ENCODE results near the gene OSTC.

The OSTC gene

GRCh38 chr4:108694423-108694822 is 44.0 kb downstream of the OSTC start:
- CTCF ChIA-PET = interaction anchor here (0.6 kb wide), 1 partner anchor 1826 kb away, joined by 3 read pairs; no protein-coding TSS in a partner anchor
- POLR2A ChIA-PET (ENCODE audit: low non-redundant PET) = no interaction called here
- no peak overlapping the region for H3K27ac ChIP-seq
- DNase-seq (ENCODE audit: low spot score) = no peak
- TF ChIP-seq CTCF (conservative IDR thresholded peaks at IDR 0.05; ENCODE audit: low read depth) = no peak

- DNase-seq (ENCODE audit: low spot score) = no peak
- POLR2A ChIA-PET (ENCODE audit: low non-redundant PET) = no interaction called here
- TF ChIP-seq CTCF (conservative IDR thresholded peaks at IDR 0.05; ENCODE audit: low read depth) = no peak
- CTCF ChIA-PET = interaction anchor here (0.6 kb wide), 1 partner anchor 1826 kb away, joined by 3 read pairs; no protein-coding TSS in a partner anchor
- no peak overlapping the region for H3K27ac ChIP-seq
Observed at GRCh38 chr4:108695062-108695461, 44.7 kb downstream of the OSTC start.

GRCh38 chr4:108696160-108696559 is 45.8 kb downstream of the OSTC start:
- no peak for TF ChIP-seq CTCF (conservative IDR thresholded peaks at IDR 0.05; ENCODE audit: low read depth)
- H3K27ac ChIP-seq = no peak overlapping the region
- no peak for DNase-seq (ENCODE audit: low spot score)
- POLR2A ChIA-PET (ENCODE audit: low non-redundant PET) = no interaction called here
- CTCF ChIA-PET = no interaction called here

- DNase-seq (ENCODE audit: low spot score) = no peak
- POLR2A ChIA-PET (ENCODE audit: low non-redundant PET) = no interaction called here
- no peak for TF ChIP-seq CTCF (conservative IDR thresholded peaks at IDR 0.05; ENCODE audit: low read depth)
- CTCF ChIA-PET = no interaction called here
- no peak overlapping the region for H3K27ac ChIP-seq
Observed at GRCh38 chr4:108700081-108700757, 49.8 kb downstream of the OSTC start.

GRCh38 chr4:108702960-108703359 is 52.6 kb downstream of the OSTC start:
- ChIA-PET POLR2A (ENCODE audit: low non-redundant PET) (no interaction called here), CTCF (no interaction called here)
- no peak for TF ChIP-seq CTCF (conservative IDR thresholded peaks at IDR 0.05; ENCODE audit: low read depth)
- no peak overlapping the region for H3K27ac ChIP-seq
- no peak for DNase-seq (ENCODE audit: low spot score)

GRCh38 chr4:108703370-108703769 is 53.0 kb downstream of the OSTC start:
- no peak for DNase-seq (ENCODE audit: low spot score)
- ChIA-PET POLR2A (ENCODE audit: low non-redundant PET) (no interaction called here), CTCF (interaction anchor here (0.8 kb wide), 1 partner anchor 756 kb away, joined by 4 read pairs; no protein-coding TSS in a partner anchor)
- no peak overlapping the region for H3K27ac ChIP-seq
- no peak for TF ChIP-seq CTCF (conservative IDR thresholded peaks at IDR 0.05; ENCODE audit: low read depth)

Measured in RWPE1 (cell line).